Inferior parietal cortex (tissue), 1 donor: ENCODE results near the gene S100A16.
"Not testable (repeated sequence)": the region's sequence is repeated elsewhere in the genome, so short reads cannot be mapped to it uniquely, and the experiment has no call there.

Experiments
- DNase-seq: peaks from one replicate; pipeline ENCODE4 v3.0.0-alpha.2; 2016; ENCODE audit errors: extremely low spot score

The S100A16 gene

DNA sequence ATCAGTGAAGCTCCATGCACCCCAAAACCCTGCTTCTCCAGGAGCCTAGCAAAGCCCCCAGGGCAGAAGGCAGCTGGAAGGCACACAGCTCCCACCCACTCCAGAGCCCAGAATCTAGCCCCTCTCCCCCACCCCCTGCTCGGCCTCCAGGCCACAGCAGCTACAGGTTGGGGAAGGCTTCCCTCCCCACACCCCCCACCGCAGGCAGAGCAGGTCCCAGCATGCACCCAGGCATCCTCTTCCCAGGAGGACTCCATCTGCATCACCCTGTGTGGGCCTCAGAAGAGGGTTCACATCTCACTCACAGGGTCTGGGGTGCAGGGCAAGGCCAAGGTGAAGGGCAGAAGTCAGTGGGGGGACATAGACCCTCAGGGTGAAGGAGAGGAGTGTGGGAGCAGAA is 2.5 kb upstream of the S100A16 start:
- no peak for DNase-seq

GRCh38 chr1:153614906-153615305 is 2.0 kb upstream of the S100A16 start:
- DNase-seq: no peak

- no peak for DNase-seq
Observed at GRCh38 chr1:153614189-153614900, 1.4 kb upstream of the S100A16 start.

- no peak for DNase-seq
Observed at GRCh38 chr1:153613406-153613805, 469 bp upstream of the S100A16 start.

- no peak for DNase-seq
Observed at GRCh38 chr1:153612111-153612754, 704 bp downstream of the S100A16 start.

GRCh38 chr1:153611356-153611755 is 1.6 kb downstream of the S100A16 start:
- DNase-seq: no peak

- no peak for DNase-seq
Observed at GRCh38 chr1:153610811-153611301, 2.1 kb downstream of the S100A16 start.

DNA sequence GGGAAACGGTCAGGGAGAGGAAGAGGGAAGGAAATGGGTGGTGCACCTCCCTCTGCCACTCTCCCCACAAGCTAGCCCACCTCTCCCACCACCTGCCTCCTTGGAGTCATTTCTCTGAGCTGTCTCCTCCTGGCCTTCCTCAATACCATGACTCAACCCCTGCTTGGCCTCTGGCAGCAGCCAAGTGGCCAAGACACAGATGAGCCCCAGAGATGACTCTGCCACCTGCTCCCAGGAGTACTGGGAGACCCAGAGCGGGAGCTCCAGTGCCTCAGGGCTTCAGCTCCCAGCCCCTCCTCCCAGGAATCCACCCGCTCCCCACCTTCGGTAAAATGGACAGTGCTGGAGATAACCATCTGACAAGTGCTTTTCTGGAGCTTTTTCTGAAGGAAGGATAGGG is 2.6 kb downstream of the S100A16 start:
- no peak for DNase-seq

DNA sequence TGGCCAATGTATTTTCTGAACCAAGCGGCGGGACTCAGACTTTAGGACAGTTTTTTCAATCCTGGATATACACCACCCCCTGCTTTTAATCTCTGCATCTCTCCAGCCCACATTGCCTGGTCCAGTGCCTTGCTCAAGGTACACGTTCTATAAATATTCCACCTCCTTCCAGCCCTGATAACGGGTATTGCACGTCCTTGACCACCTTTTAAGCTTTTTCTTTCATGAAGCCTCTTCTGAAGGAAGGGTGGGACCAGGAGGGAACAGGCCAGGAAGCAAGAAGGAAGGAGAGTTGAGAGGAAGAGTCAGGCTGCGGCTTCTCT is 3.4 kb downstream of the S100A16 start:
- DNase-seq: no peak

- DNase-seq: peak; percentile 51
Observed at GRCh38 chr1:153608742-153609584, 4.0 kb downstream of the S100A16 start.

DNA sequence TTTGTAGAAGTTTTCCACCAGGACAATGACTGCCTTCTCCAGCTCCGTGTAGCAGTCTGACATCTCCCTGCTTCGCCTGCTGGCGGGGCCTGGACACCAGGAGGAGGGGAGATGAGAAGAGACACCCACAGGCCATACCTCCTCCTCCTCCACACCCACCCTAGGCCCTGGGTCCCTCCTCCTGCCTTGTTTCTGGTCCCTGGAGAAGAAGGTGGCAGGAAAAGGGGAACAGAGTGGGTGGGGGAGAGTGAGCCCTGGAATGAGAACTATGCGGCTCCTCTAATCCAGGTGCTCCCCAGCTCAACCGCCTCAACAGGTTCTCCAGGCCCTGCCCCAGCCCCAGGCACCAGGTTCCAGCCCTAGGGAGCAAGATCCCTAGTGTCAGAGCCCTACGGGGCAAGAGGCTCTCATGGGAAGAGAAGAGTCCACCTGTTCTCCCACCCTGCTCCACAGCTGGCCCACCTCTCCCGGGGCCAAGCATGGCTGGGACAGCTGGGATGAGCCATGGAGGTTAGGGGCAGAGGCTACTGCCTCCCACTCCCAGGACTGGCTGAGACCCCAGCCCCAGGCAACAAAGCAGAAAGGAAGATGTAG is 4.8 kb downstream of the S100A16 start:
- DNase-seq: no peak

DNA sequence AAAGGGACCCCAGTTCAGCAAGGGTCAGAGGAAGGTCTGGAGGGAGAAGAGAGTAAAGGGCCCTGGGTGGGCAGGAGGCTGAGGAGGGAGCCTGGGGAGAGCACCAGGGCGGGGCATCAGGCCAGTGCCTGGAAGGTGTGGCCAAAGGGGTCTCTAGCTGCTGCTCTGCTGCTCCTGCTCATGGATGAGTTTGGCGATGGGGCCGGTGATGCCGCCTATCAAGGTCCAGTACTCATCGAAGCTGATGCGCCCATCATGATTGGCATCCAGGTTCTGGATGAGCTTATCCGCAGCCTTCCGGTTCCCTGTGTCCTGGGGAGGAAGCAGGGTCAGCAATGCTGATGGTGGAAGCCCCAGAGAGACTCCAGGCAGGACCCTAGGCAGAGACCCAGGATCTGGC is 5.6 kb downstream of the S100A16 start:
- no peak for DNase-seq

- no peak for DNase-seq
Observed at GRCh38 chr1:153606194-153606593, 6.7 kb downstream of the S100A16 start.

- DNase-seq: no peak
Observed at GRCh38 chr1:153602749-153603148, 10.2 kb downstream of the S100A16 start.

- no peak for DNase-seq
Observed at GRCh38 chr1:153599847-153600246, 13.1 kb downstream of the S100A16 start.

DNA sequence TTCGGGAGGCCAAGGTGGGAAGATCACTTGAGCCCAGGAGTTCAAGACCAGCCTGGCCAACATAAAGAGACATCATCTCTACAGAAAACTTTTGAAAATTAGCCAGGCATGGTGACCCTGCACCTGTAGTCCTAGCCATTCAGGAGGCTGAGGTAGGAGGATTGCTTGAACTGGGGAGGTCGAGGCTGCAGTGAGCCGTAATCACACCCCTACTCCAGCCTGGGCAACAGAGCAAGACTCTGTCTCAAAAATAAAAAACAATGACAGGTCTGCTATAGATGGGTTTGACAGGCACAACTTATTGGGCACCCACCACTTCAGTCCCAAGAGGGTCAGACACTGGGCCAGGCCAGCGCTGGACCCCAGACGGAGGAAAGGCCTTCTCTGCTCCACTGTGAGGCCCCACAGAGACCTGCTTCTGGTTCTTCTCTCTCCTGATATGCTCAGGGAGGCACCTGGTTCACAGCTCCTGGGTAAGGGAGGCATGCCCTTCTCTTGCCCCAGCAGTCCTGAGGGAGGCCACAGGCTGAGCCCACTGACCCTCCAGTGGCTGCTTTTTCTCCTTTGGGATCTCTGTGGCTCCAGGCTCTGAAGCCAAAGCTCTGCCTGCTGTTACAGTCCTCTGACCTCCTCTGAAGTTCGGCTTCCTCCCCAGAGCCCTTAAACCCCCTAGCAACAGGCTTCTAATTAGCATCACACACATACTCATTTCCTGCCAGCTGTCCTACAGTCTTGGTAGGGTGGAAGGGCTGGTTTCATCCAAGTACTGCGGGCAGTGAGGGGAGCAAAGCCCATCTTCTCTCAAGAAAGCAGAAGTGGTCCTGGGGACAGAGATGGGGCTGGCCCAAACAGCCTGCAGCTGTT is 14.4 kb downstream of the S100A16 start:
- DNase-seq: no peak

DNA sequence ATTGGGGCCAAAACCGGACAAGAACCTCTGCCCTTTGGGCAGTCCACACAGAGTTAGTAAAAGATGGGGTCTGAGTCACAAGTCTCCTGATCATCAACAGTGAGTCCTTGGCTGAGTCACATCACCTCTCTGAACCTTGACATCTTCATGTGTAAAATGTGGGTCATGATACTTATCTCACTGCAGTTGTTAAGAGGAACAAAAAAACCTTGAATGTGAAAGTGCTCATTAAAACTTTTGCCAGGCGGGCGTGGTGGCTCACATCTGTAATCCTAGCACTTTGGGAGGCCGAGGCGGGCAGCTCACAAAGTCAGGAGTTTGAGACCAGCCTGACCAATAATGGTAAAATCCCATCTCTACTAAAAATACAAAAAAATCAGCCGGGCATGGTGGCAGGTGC is 15.7 kb downstream of the S100A16 start:
- DNase-seq: no peak

DNA sequence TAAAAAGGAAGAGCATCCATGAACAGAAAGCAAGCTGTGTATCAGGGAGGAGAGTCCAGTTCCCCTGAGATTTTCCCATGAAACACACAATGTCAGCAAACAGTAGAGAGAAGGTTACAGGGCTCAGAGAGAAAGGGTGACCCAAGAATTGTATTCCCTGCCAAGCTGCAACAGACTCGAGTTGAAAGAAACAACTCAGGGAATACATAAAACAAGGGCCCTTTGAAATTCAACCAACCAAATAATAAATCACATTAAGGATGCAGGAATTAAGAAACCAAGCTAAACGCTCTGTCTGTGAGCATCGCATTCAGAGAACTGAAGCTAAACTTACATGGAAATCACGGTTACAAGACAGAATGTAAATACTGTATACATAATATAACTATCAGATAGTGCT is 20.2 kb downstream of the S100A16 start:
- DNase-seq: no peak

DNA sequence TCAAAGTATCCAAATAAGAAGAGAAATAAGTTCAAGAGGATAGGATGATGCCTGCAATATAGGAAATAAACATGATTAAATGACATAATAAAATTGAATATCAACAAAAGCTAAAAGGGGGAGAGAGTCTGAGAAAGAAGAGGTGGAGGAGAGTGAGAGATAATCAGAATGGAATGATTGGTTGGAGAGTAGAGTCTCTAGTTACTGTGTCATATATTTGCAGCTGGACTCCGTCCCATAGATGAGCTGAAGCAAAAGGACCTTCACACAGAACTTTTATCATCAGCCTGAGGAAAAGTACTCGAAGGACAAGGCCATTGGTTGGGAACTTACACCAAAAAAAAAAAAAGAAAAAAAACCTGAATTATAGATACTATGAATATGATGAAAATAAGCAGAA is 24.5 kb downstream of the S100A16 start:
- no peak for DNase-seq

- DNase-seq: not testable (repeated sequence)
Observed at GRCh38 chr1:153588033-153588432, 24.9 kb downstream of the S100A16 start.

GRCh38 chr1:153587314-153587713 is 25.6 kb downstream of the S100A16 start:
- no peak for DNase-seq
